ENCODE results near the gene FNIP2.
A peak's percentile ranks its signal among the peaks of the same experiment; 100 is the strongest.
"Not testable (repeated sequence)": the region's sequence is repeated elsewhere in the genome, so short reads cannot be mapped to it uniquely, and the experiment has no call there.

The FNIP2 gene

GRCh38 chr4:158814207-158814606 lies 45.4 kb downstream of the FNIP2 start:
- DNase-seq (ENCODE audit: low read depth in 2 of 2): no peak

GRCh38 chr4:158814636-158815330 lies 46.0 kb downstream of the FNIP2 start:
- DNase-seq (ENCODE audit: low read depth in 2 of 2): peak; percentile 45 to 46

- no peak for DNase-seq (ENCODE audit: low read depth in 2 of 2)
Observed at GRCh38 chr4:158816955-158817354, 48.1 kb downstream of the FNIP2 start.

GRCh38 chr4:158817562-158818296 lies 48.9 kb downstream of the FNIP2 start:
- DNase-seq (ENCODE audit: low read depth in 2 of 2): no peak

- no peak for DNase-seq (ENCODE audit: low read depth in 2 of 2)
Observed at GRCh38 chr4:158818560-158819140, 49.8 kb downstream of the FNIP2 start.

- DNase-seq (ENCODE audit: low read depth in 2 of 2): no peak
Observed at GRCh38 chr4:158819942-158820786, 51.3 kb downstream of the FNIP2 start.

GRCh38 chr4:158821228-158821971 lies 52.6 kb downstream of the FNIP2 start:
- DNase-seq (ENCODE audit: low read depth in 2 of 2): no peak

GRCh38 chr4:158822348-158822747 lies 53.5 kb downstream of the FNIP2 start:
- no peak for DNase-seq (ENCODE audit: low read depth in 2 of 2)

- no peak for DNase-seq (ENCODE audit: low read depth in 2 of 2)
Observed at GRCh38 chr4:158823461-158823873, 54.6 kb downstream of the FNIP2 start.

- DNase-seq (ENCODE audit: low read depth in 2 of 2): no peak
Observed at GRCh38 chr4:158824425-158825274, 55.8 kb downstream of the FNIP2 start.

- no peak for DNase-seq (ENCODE audit: low read depth in 2 of 2)
Observed at GRCh38 chr4:158825433-158826036, 56.7 kb downstream of the FNIP2 start.

GRCh38 chr4:158826057-158826456 lies 57.2 kb downstream of the FNIP2 start:
- no peak for DNase-seq (ENCODE audit: low read depth in 2 of 2)

- no peak for DNase-seq (ENCODE audit: low read depth in 2 of 2)
Observed at GRCh38 chr4:158826882-158827281, 58.1 kb downstream of the FNIP2 start.

- DNase-seq (ENCODE audit: low read depth in 2 of 2): no peak
Observed at GRCh38 chr4:158827543-158827981, 58.7 kb downstream of the FNIP2 start.

GRCh38 chr4:158828151-158828550 lies 59.3 kb downstream of the FNIP2 start:
- DNase-seq (ENCODE audit: low read depth in 2 of 2): not testable (repeated sequence)

- no peak for DNase-seq (ENCODE audit: low read depth in 2 of 2)
Observed at GRCh38 chr4:158829254-158829653, 60.4 kb downstream of the FNIP2 start.

GRCh38 chr4:158833602-158834001 lies 64.8 kb downstream of the FNIP2 start:
- DNase-seq (ENCODE audit: low read depth in 2 of 2): no peak

- DNase-seq (ENCODE audit: low read depth in 2 of 2): no peak
Observed at GRCh38 chr4:158835226-158836001, 66.6 kb downstream of the FNIP2 start.

GRCh38 chr4:158836002-158836369 lies 67.2 kb downstream of the FNIP2 start:
- no peak for DNase-seq (ENCODE audit: low read depth in 2 of 2)
